Esophagus squamous epithelium (tissue), 4 donors: Measurements from ENCODE around the gene CROCC2.

Source experiments
- POLR2A ChIP-seq, 4 donors: fragments of 450-650 bp; IDR thresholded peaks; one replicate each; pipeline ENCODE4 v1.6.1; 2017; ENCODE audit warnings: antibody characterized with exemption in 4 of 4, mild to moderate bottlenecking in 4 of 4, moderate library complexity in 3 of 4
- TF ChIP-seq, protein P1 (sequence below), 6 experiments: fragments of 450-650 bp in 4 of 6; fragments of 200-600 bp in 2 of 6; sonication (generic) in 2 of 6; IDR thresholded peaks; one replicate each; pipeline ENCODE4 v1.5.1; 2016 to 2019; ENCODE audit warnings: antibody characterized with exemption in 6 of 6, mild to moderate bottlenecking in 4 of 6, moderate library complexity in 4 of 6

- TF ChIP-seq, protein P1, sequence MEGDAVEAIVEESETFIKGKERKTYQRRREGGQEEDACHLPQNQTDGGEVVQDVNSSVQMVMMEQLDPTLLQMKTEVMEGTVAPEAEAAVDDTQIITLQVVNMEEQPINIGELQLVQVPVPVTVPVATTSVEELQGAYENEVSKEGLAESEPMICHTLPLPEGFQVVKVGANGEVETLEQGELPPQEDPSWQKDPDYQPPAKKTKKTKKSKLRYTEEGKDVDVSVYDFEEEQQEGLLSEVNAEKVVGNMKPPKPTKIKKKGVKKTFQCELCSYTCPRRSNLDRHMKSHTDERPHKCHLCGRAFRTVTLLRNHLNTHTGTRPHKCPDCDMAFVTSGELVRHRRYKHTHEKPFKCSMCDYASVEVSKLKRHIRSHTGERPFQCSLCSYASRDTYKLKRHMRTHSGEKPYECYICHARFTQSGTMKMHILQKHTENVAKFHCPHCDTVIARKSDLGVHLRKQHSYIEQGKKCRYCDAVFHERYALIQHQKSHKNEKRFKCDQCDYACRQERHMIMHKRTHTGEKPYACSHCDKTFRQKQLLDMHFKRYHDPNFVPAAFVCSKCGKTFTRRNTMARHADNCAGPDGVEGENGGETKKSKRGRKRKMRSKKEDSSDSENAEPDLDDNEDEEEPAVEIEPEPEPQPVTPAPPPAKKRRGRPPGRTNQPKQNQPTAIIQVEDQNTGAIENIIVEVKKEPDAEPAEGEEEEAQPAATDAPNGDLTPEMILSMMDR (IDR thresholded peaks at IDR 0.05), result no peak
- no peak for TF ChIP-seq POLR2A (IDR thresholded peaks at IDR 0.05)
Measured at GRCh38 chr2:240865391-240865790, 40.7 kb upstream of the CROCC2 start.
